Motor neuron (in vitro differentiated cells): Measurements from ENCODE around the gene SLC12A8. TPM values are rescaled to one million over a fixed set of nuclear protein-coding genes. Genes with fewer than 3 reads are reported as not detected.

Experiments used
- ATAC-seq, 8 experiments: fragments of 200-7000 bp; cut with Tn5 transposase; replicated peaks in 6 of 8; 2 replicates each; pipeline ENCODE4 v1.8.0; 2021; ENCODE audit warnings: mild to moderate bottlenecking in 8 of 8, moderate library complexity in 8 of 8
- H3K27ac ChIP-seq, 2 donors: fragments of 250-450 bp; sonication (Bioruptor Pico); 2 replicates each; pipeline ENCODE4 v1.9.0; 2021; ENCODE audit warnings: antibody characterized with exemption in 2 of 2, mild to moderate bottlenecking in 2 of 2, moderate library complexity in 1 of 2
- H3K4me1 ChIP-seq, 2 donors: fragments of 250-450 bp; sonication (Bioruptor Pico); replicated peaks in 1 of 2; 2 replicates each; pipeline ENCODE4 v1.6.1; 2021; ENCODE audit warnings: antibody characterized with exemption in 2 of 2, mild to moderate bottlenecking in 2 of 2, moderate library complexity in 1 of 2
- H3K4me3 ChIP-seq, 5 donors: fragments of 250-450 bp; sonication (Bioruptor Pico); 2 replicates each; pipeline ENCODE4 v1.9.0; 2021; ENCODE audit warnings: antibody characterized with exemption in 5 of 5, mild to moderate bottlenecking in 5 of 5, moderate library complexity in 4 of 5
- WGBS, 10 experiments: fragments of 450-650 bp; shearing (Covaris generic); methylation state at CpG; one replicate each; pipeline ENCODE4 v1.0.0; 2022; 5-methylcytosine and 5-hydroxymethylcytosine counted together
- in situ Hi-C, 9 experiments: fragments of 400-800 bp; cut with MboI; loops; one replicate each; pipeline ENCODE4 v1.15.0; 2021; ENCODE audit warnings: low sequenced_read_pairs in 9 of 9, low pct_unique_long_range_greater_than_20kb in 2 of 9; ENCODE audit not compliant: unreplicated experiment in 9 of 9
- total RNA-seq, 8 experiments: library from RNA; unstranded; fragments of 300-600 nt; gene quantifications; 2 replicates each; pipeline versions ENCODE4 v1.2.3 to v1.2.4, GENCODE V29; 2022

The SLC12A8 gene
- total RNA-seq, 8 experiments from 2014 or later = 0.38 to 9.8 (median 3.2) TPM

DNA sequence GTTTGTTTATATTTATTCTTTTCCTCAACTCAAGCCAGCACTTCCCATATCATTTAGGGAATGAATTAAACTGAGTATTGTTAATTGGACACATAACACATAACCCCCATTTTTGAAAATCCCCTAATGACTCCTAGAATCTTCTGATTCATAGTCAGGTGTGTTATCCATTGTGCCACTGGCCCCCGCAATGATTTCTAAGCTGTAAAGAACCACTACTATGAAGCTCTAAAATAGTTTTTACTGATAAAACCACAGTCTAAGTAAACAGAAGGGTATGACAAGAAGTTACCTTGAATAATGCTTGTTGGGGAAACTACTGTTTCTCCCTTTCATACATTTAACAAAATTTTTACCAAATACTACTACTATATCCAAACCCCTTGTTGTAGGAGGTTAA is 22.3 kb upstream of the SLC12A8 start:
- Histone ChIP-seq H3K4me3 (no peak overlapping the region), H3K4me1 (no peaks in the 10 kb centered on the region), H3K27ac (no peak overlapping the region)
- WGBS, 10 experiments = 57 to 100% (median 100%) methylated on average over 1 of the region's 1 CpG; no CpG with 5 or more reads in 3 of the 10 experiments
- in situ Hi-C loops = no loop called here
- no peak for ATAC-seq

DNA sequence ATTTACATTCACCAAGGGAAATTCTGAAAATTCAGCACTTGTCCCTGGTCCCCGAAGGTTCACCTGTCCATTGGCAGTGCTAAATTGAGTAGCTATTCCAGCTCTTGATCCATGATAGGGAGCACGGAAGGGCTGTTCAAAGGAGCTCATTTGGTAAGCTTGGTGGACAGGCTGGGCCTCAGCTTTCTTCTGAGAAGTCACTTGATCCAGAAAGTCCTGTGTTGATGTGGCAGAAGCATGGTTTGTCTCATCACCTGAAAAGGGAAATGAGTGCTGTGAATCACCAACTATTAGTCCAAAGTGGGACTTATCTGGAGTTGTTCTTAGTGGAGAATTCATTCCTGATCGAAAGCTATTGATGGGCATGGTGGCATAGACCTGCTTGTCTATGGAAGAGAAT is 19.9 kb upstream of the SLC12A8 start:
- H3K27ac ChIP-seq = no peak overlapping the region
- H3K4me3 ChIP-seq = no peak overlapping the region
- 80 to 100% (median 100%) methylated on average over 1 to 3 of the region's 3 CpGs; no CpG with 5 or more reads in 3 of the 10 experiments for WGBS, 10 experiments
- no peak for ATAC-seq
- in situ Hi-C loops = no loop called here
- no peaks in the 10 kb centered on the region for H3K4me1 ChIP-seq

DNA sequence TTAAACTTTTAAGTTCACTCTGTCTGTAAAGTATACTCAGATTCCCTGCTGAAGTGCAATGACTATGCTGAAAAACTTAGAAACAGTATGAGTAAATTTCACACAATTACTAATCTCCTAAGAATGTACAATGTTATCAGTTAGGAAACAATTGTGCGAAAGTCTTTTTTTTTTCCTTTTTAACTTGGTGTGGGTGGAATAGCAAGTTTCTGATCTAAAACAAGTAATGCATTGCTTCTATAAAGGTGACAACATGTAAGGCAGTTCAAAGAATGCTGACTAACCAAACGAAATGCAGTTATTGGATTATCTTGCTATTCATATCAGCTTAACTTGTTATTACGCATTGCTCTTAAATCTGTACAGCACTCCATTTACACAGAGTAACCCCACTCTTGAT is 19.3 kb upstream of the SLC12A8 start:
- in situ Hi-C loops = no loop called here
- no peak overlapping the region for H3K4me3 ChIP-seq
- ATAC-seq = no peak
- H3K4me1 ChIP-seq = no peaks in the 10 kb centered on the region
- WGBS, 10 experiments = 17 to 100% (median 87%) methylated on average over 1 to 3 of the region's 3 CpGs; no CpG with 5 or more reads in 2 of the 10 experiments
- H3K27ac ChIP-seq = no peak overlapping the region

DNA sequence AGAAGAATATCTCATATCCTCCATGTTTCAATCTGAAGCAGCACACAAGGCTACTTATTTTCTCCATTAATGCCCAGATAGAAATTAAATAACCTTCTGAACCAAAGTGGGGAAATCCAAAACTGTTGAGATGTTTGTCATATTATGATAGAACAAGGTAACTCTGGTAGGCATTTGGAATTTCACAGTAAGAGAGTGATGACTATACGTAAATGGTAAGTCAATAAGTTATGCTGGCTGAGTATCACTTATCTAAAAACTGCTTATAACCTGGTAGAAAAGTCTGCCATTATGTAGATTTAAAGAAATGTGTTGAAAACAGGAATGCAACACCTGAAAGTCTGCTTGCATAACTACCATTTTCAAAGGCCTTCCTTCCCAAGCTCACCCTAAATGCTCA is 17.2 kb upstream of the SLC12A8 start:
- in situ Hi-C loops = no loop called here
- WGBS, 10 experiments = 100% methylated on average over 1 of the region's 1 CpG; no CpG with 5 or more reads in 2 of the 10 experiments
- no peak overlapping the region for H3K4me3 ChIP-seq
- no peak overlapping the region for H3K27ac ChIP-seq
- H3K4me1 ChIP-seq = no peaks in the 10 kb centered on the region
- ATAC-seq = no peak

DNA sequence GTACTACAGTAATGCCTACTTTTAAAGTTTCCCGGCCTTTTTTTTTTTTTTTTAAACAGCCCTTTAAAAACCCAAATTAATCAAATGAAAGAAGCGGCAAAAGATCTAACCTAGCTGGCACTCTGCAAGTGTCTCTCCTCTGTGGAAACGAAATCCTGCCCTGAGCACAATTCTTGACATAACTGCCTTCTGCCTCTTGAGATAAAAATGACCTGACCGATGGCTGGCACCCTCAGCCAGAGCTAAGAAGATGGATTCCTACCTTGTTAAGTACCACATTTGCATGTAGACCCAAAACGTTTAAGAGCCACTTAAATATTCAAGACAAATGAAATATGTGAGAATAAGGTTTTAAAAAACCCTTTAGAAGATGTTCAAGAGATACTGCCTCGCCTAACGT is 16.6 kb upstream of the SLC12A8 start:
- no peak for ATAC-seq
- 63 to 97% (median 79%) methylated on average over 2 to 7 of the region's 7 CpGs for WGBS, 10 experiments
- H3K4me1 ChIP-seq = no peaks in the 10 kb centered on the region
- no peak overlapping the region for H3K27ac ChIP-seq
- H3K4me3 ChIP-seq = no peak overlapping the region
- in situ Hi-C loops = no loop called here

DNA sequence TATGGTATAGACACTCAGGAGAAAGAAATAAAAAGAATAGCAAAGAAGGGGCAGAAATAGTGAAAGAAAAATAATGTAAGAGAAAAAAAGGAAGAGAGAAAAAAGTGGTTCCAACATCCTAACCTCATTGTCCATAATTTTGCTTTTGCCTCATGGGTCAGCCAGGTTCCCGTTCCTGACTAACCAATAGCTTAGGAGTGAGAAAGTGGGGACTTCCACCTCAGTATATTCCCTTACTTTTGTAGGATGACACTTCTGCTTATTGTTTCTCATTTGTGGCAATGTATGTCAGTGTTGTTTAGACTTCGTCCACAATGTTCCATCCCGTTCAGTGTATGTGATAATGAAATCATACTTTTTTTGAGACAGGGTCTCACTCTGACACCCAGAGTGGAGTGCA is 9.3 kb upstream of the SLC12A8 start:
- Histone ChIP-seq H3K4me1 (no peaks in the 10 kb centered on the region), H3K27ac (no peak overlapping the region), H3K4me3 (no peak overlapping the region)
- WGBS, 10 experiments = 30 to 100% (median 94%) methylated on average over 1 to 3 of the region's 3 CpGs; no CpG with 5 or more reads in 1 of the 10 experiments
- no peak for ATAC-seq
- in situ Hi-C loops = no loop called here

DNA sequence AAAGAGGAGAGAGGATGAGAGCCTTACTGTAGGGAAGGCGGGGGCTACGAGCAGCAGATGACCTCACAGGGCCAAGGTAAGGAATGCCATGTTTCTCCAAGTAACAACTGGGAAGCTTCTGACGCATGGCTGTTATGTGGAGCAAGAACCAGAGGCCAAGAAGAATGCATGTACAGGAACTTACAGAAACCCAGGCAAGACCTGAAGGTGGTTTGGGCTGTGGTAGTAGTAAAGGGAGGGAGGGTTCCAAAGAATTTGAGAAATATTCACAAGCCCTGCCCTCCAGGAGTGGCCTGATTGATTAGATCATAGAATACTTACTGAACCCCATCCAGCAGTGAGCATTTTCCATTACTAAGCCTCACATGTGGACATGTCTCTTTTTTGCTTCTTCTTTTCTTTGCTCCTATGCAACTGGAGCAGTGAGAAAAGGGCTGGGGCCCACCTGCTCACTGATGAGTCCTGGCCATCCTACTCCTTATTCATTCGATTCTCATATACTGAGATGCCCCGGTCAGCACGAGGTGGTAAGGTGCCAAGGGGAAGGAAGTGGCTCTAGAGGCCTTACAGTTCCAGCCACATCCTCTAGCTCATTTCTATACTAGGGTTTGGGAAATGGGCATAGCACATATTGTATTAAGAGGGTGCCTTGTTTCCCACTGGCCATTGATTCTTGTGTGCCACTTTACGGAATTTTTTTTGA is 8.3 kb upstream of the SLC12A8 start:
- WGBS, 10 experiments = 65 to 100% (median 87%) methylated on average over 1 to 7 of the region's 7 CpGs; no CpG with 5 or more reads in 3 of the 10 experiments
- Histone ChIP-seq H3K4me3 (no peak overlapping the region), H3K4me1 (no peaks in the 10 kb centered on the region), H3K27ac (no peak overlapping the region)
- in situ Hi-C loops = no loop called here
- ATAC-seq = peak in 3 of 8 experiments; percentile 16 to 81 (median 74)

DNA sequence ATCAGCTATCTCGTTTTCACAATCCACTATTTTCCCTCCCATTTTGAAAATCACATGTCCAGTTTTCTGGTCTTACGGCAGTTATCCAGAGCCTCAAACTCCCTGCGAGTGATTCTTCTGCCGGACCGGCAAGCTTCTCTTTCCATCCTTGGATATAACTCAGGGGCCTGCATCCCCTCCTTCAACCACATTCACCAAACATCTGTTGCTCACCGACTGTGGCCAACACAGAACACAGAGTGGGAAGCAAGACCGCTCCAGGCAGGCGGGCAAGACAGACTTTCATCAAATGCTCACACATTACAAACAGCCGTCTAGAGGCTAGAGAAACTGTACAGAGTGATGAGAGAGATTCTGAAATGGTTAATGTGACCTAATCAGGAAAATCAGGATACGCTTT is 7.6 kb upstream of the SLC12A8 start:
- no peak overlapping the region for H3K4me3 ChIP-seq
- H3K27ac ChIP-seq = no peak overlapping the region
- in situ Hi-C loops = no loop called here
- ATAC-seq = peak in 1 of 8 experiments; percentile 27
- H3K4me1 ChIP-seq = no peaks in the 10 kb centered on the region
- WGBS, 10 experiments = 20 to 94% (median 80%) methylated on average over 1 to 10 of the region's 10 CpGs; no CpG with 5 or more reads in 1 of the 10 experiments

DNA sequence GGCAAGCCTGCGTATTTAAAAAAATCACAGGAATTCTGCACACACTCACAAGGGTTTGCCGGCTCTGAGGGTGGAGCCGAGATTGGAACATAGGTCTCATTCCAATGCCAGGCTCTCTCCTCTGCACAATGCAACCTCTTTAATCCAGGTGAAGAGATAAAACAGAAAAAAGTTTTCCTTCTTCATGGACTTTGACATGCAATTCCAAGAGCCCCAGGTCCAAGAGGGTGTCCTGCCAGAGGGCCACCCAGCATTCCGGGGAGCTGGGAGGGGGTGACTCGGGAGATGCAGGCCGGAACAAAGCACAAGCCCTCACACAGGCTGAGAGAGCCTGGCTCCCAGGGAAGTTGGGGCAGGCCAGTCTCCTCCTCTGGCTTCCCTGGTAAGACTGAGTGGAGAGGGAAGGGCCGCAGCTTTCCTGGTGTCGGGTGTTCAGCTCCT is 6.7 kb upstream of the SLC12A8 start:
- in situ Hi-C loops = no loop called here
- Histone ChIP-seq H3K4me1 (no peaks in the 10 kb centered on the region), H3K4me3 (no peak overlapping the region), H3K27ac (no peak overlapping the region)
- WGBS, 10 experiments = 75 to 100% (median 100%) methylated on average over 1 to 3 of the region's 8 CpGs; no CpG with 5 or more reads in 1 of the 10 experiments
- ATAC-seq = peak in 1 of 8 experiments; percentile 34

DNA sequence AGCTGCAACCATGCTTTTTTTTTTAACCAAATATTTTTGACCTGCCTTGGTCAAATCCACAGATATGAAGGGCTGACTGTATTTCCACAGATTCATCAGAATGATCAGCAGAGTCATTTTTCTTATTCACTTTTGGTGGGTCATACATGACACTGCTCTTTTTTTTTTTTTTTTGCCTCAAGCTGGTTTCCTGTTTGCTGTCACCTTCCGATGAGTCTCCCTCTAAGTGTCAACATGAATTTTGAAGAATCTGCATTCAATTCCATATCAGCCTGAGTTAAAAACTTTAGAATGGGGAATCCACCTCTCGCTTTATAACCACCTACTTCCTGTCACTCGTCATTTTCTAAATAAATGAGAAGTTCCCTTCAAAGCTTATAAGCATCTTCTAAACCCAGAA is 2.2 kb upstream of the SLC12A8 start:
- Histone ChIP-seq H3K4me3 (no peak overlapping the region), H3K4me1 (peaks cover 0 to 9% of the 10 kb centered on the region in 2 donors), H3K27ac (no peak overlapping the region)
- ATAC-seq = peak in 1 of 8 experiments; percentile 33
- in situ Hi-C loops = no loop called here
- whole genome bisulfite sequencing, 10 experiments = 0 to 90% (median 79%) methylated on average over 1 to 3 of the region's 3 CpGs; no CpG with 5 or more reads in 1 of the 10 experiments

DNA sequence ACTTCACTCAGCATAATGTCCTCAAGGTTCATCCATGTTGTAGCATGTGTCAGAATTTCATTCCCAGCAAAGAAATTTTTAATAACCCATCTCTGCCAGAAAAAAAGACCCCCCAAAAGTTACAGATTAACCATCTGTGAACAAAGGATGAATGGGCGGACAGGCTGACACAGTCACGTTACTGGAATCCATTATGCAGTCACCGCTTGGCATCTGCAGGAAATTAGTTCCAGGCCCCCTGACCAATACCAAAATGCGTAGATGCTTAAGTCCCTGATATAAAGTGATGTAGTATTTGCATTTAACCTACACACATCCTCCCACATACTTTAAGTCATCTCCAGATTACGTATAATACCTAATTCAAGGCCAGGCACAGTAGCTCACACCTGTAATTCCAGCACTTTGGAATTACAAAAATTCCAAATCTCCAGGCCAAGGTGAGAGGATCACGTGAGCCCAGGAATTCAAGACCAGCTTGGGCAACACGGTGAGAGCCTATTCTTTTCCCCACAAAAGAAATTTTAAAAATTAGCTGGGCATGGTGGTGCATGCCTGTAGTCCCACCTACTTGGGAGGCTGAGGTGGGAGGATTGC is 1.5 kb upstream of the SLC12A8 start:
- H3K4me3 ChIP-seq = no peak overlapping the region

DNA sequence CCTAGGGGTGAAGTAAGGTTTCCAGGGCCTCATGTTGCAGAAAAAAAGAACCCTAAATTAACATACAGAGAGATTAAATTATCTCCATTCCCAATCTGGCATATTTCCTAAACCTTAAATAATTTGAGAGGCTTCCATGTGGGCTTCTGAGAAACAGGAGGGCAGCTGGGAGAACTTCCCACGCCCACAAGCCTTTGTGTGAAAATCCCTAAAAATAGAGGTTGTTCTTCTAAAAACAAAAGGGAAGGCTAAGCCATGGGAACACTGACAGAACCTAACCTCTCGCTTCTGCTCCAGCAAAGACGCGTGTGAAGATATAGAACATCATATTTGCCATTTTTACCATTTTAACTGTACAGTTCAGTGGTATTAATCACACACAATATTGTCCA is 812 bp upstream of the SLC12A8 start:
- H3K4me1 ChIP-seq = peaks cover 0 to 9% of the 10 kb centered on the region in 2 donors
- ATAC-seq = no peak
- in situ Hi-C loops = no loop called here
- no peak overlapping the region for H3K27ac ChIP-seq
- WGBS, 10 experiments = 13 to 100% (median 85%) methylated on average over 1 to 4 of the region's 4 CpGs; no CpG with 5 or more reads in 2 of the 10 experiments
- no peak overlapping the region for H3K4me3 ChIP-seq

More for the DNA sequence above, 1.5 kb upstream of the SLC12A8 start:
- Histone ChIP-seq H3K4me1 (peaks cover 0 to 9% of the 10 kb centered on the region in 2 donors), H3K27ac (no peak overlapping the region)
- 0 to 90% (median 30%) methylated on average over 2 to 7 of the region's 7 CpGs; no CpG with 5 or more reads in 3 of the 10 experiments for WGBS, 10 experiments
- peak in 2 of 8 experiments; percentile 28 to 33 for ATAC-seq
- in situ Hi-C loops = no loop called here

DNA sequence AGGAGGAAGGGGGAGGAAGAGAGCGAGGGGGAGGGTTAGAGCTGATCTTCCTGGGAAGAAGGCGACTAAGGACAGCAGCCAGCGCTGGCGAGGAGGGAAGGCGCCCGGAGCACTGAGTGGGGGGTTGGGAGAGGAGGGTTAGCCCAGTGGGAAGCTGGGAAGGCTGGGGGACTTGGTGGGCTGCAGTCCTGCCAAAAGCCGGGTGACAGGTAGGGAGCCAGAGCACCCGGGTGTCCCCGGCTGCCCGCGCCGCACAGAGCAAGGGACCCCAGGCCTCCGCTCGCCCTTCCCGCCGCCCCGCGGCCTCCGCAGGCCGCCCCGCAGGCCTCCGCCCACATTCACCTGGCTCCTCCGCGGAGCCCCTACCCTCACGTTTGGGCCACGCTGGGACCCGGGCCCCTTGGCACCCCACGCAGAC is 448 bp downstream of the SLC12A8 start:
- Histone ChIP-seq H3K4me3 (peak overlapping the region in 4 of 5 donors; percentile 19 to 31 (median 24)), H3K4me1 (peaks cover 0 to 9% of the 10 kb centered on the region in 2 donors), H3K27ac (no peak overlapping the region)
- no CpG with 5 or more reads among the region's 28 CpGs for WGBS, 10 experiments
- in situ Hi-C loops = no loop called here
- peak in 6 of 8 experiments; percentile 48 to 58 (median 52) for ATAC-seq
